Activated gamma-delta T cell treated with Interleukin-2 at 50 U/mL for 16 hours (primary cell): ENCODE results near the gene ZXDC.

ENCODE experiments used
- DNase-seq: peaks from one replicate; pipeline ENCODE4 v3.0.0-alpha.2; 2020

The ZXDC gene

DNA sequence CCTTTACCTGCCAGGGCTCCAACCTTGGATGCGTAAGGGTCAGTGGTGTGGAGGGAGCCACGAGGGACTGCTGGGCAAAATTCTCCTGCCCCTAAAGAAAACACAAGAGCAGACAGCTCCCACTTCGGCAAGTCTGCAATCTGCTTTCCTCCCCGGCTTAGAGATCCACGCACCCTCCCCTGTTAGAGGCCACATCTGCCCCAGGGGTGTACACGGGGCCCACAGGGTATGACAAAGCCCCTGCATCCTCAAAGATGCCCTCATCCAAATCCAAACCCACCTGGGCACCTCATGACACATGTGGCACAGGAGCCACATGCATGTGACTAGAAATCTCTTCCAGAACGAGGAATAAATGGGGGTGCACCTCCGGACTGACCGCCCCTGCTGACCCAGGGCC is 25.5 kb downstream of the ZXDC start:
- no peak for DNase-seq

DNA sequence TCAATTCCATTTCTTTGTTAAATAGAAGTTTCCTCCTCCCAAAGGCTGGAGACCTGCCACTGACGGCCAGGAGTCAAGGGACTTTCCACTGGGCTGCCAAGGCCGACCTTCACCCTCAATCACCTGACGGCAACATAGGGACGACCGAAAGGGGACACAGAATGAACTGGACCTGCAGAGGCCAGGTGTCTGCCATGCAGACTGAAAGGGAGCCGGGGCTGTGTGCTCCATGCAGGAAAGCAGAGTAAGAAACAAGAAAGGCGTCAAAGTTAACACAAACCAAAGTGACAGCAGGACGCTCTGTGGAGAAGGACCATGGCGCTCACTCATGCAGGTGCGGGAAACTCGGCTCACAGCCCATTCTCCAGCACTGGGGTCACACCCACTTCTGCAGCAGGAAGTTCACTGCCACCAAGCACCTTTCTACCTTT is 26.1 kb downstream of the ZXDC start:
- DNase-seq: no peak

GRCh38 chr3:126448893-126449180 is 26.9 kb downstream of the ZXDC start:
- no peak for DNase-seq

DNA sequence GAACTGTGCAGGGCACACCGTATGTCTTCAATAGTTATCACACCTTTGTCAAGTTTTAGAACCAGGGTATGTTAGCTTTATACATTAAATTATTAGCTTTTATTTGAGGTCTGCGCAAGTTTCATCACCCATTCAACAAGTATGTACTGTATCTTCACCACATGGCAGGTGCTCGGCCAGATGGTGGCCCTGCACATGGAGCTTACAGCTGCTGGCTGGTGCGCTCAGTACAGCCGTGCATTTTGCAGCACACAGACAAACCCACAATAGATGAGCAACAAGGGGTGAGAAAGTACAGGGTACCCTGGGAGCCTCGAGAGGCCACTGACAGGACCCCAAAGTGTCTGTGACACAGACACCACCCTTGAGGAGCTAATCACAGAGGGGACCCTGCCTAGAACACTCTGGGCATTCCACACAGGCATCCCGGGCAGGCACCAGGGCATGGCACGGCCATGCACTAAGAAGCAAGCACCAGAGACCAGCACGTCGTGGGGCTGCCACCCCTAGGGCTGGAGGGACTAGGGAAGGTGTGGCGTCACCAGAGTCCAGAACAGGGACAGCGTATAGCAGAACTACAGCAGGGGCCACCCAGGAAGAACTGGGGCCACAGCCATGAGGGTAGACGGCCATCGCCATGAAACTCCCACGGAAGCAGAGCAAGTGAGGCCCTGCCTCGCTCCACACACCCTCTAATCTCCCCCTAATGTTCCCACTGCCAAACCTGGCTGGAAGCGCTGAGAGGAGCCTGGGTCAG is 27.4 kb downstream of the ZXDC start:
- DNase-seq: no peak

DNA sequence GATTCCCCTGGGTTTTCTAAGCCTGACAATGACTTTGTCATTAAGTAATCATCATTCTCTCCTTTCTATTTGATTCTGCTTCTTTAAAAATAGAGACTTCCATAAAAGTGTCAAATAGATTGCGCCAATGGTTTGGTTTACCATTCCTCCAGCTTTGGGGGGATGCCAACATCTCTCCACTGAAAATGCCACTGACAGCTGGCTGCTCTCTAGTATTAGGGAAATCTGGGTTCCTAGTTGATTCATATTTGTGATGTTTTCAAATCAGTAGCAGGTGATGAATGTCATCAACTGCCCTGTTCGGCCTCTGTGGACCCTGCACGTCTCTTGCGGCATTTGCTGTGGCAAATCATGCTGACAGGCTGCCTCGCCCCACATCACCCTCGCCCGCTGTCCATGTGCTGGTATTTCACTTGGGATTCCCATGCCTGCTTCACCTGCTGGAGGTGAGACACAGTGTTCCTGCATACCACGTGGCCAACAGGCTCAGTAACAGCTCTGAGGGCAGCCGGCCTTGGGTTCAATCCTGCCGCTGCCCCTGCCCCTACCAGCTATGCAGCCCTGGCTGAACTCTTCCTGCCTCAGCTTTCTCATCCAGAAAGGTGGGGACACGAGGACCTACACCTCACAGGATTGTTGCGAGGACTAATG is 28.1 kb downstream of the ZXDC start:
- DNase-seq: no peak

GRCh38 chr3:126446791-126447190 is 28.9 kb downstream of the ZXDC start:
- no peak for DNase-seq

DNA sequence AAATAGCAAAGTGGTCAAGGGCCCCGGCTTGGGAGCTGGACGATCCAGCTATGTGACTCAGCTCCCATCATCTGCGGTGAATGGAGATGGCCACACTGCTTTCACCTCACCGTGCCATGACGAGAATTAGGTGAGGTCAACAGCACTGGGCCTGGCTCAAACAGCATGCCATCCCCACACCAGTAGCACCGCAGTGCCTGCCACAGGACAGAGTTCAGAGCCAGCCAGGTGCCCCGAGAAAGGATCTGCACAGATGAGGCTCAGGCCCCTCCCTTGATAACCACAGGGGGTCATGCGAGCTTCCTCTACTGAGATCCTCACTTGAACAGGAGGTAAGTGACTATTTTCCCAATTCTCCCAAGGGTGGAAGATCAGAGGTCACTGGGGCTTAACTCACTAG is 29.4 kb downstream of the ZXDC start:
- DNase-seq: no peak

DNA sequence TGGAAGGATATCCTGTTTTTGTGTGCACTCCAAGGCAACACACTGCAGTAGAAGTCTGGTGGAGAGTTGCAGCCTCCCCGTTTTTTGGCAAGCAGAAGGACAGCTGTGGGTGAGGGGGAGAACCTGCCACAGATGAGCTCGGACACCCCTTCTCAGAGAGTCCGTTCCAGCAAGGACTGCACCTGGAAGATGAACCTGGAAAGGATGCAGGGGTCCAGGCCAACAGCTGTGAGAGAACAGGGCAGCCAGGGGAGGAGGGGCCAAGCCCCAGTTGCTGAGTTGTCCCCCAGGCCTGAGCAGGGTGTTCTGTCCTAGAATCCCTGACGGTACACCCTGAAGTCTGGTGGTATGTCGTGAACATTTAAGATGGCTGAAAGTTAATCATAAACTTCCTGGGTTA is 30.2 kb downstream of the ZXDC start:
- DNase-seq: no peak

- DNase-seq: no peak
These were observed 32.8 kb downstream of the ZXDC start for GRCh38 chr3:126442856-126443242.

- no peak for DNase-seq
These were observed 33.4 kb downstream of the ZXDC start for GRCh38 chr3:126442094-126442855.

GRCh38 chr3:126441256-126441880 is 34.3 kb downstream of the ZXDC start:
- no peak for DNase-seq

- DNase-seq: no peak
These were observed 35.0 kb downstream of the ZXDC start for GRCh38 chr3:126440709-126440995.

DNA sequence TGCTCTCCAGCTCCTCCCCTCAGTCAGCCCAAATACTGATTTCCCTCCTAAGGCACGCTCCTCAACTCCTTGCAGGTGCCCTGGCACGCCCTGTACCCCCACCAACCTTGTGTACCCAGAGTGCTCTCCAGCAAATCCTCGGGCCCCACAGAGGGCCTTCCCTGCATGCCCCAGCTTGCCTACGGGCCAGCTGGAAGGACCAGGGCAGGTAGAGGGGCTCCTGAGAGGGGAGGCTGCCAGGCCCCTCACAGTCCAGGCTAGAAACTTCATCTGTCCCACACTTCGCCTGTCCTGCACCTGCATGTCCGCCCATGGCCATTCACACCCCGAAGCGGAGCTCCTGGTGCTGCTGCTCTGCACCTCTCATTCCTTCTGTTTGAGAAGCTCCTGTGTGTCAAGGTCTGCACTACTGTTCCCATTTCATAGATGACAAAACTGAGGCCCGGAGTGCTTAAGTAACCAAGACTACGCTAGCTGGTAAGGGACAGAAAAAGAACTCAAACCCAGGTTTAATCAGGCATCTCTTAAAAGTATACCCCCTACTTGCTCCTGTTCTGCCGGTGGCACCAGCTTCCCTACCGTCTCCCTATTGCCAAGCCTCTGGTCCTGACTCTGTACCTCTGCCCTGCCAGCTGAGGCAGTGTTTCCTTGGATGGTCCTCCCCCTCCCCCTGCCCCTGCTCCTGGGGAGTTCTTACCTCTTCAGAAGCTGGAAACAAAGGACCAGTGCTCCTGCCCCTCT is 35.6 kb downstream of the ZXDC start:
- DNase-seq: no peak

- no peak for DNase-seq
These were observed 36.2 kb downstream of the ZXDC start for GRCh38 chr3:126439346-126439967.

DNA sequence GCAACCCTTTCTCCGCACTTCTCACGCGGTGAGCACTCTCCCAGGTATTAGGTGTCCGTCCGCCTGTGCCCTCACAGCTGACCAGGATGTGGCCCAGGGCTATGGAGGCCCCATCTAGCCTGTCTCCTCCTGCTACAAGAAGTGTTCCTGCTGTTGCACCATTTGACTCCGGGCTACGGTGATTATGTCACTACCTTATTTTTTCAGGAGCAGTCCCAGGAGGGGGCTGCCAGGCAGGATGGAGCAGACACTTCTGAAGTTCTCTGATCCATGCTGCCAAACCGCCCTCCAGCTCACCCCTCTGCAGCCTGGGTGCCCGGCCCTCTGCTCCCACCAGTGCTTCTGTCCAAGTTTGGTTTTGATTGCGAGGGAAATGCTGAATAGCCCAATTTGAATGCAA is 36.9 kb downstream of the ZXDC start:
- DNase-seq: no peak

GRCh38 chr3:126438186-126438585 is 37.5 kb downstream of the ZXDC start:
- DNase-seq: no peak

- DNase-seq: no peak
These were observed 38.6 kb downstream of the ZXDC start for GRCh38 chr3:126436826-126437717.

DNA sequence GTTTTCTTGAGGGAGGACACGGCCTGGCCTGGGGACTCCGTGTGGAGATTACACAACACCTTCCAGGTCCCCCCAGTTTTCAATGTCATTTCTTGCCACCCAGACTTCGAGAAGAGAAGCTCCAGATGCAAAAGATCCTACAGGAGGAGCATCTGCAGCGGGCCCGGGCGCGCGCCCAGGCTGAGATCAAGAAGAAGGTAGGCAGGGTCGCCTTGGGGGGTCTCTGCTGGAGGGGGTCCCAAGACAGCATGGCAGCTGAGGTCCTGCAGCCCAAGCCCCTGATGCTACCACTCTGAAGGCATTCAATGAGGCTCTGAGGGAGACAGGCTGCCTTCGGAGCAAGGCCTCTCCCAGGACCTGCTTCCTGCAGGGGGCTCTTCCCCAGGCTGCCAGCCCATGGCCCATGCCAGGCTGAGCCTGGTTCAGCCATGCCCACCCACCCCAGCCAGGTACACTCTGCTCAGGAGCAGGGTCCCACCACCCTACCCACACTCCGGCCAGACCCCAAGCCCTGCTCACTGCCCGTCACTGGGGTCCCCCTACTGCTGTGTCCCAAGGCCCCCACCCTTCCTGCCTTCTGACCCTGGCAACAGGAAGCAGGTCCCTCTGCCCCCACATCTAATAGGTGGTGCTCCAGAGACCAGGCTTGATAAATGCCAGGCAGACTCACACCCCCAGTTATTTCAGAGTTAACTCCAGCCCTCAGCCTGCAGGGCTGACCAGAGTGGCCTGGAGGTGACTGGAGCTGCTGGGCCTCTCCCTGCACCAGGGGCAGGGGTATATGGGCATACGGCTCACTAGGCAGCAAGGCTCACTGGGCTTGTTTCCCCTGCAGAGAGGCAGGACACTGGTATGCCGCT is 40.0 kb downstream of the ZXDC start:
- DNase-seq: no peak

- no peak for DNase-seq
These were observed 40.7 kb downstream of the ZXDC start for GRCh38 chr3:126434931-126435411.

DNA sequence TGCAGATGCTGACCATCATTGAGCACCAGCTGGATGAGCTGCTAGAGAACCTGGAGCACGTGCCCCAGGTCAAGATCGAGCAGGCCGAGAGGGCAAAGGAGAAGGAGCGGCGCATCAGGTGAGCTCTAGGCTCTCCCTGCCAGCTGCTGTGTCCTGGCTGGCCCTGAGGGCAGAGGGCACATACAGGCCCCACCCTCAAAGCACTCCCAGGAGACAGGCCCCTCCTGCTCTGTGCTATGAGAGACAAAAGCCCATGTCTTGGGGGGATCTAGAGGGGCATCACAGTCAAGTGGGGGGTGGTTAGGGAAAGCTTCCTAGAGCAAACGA is 41.5 kb downstream of the ZXDC start:
- DNase-seq: no peak
